Cardiac fibroblast (primary cell): Measurements from ENCODE around the gene ZNG1A.
"Not testable (repeated sequence)": the region's sequence is repeated elsewhere in the genome, so short reads cannot be mapped to it uniquely, and the experiment has no call there.

Experiments
- DNase-seq, 2 donors: peaks; one replicate each; pipeline versions ENCODE4 v3.0.0 to v3.0.0-alpha.2; 2010; ENCODE audit warnings: low read depth in 2 of 2
- H3K4me3 ChIP-seq, 2 donors: replicated peaks in 1 of 2; 1 replicate in 1 of 2; 2 replicates in 1 of 2; pipeline ENCODE4 v1.5.1; 2011; ENCODE audit warnings: low read depth in 2 of 2, low read length in 2 of 2, mild to moderate bottlenecking in 2 of 2, moderate library complexity in 1 of 2

The ZNG1A gene

DNA sequence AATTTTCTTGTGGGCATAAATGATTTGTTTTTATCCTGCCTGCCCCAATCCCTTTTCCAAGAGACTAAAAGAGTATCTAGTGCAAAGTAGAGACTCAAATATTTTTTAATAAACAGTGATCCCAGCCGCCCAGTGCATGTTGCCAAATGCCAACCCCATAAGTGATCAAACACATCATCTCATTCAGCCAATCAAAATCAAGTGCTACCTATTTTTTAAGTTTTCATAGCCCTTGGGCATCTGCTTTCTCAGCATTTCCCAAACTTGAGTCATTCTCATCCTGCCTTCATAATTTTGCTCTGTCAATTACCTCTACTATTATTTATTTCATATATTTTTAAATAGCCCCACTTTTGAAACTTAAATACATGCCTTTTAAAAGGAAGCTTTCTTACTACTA lies 88.0 kb downstream of the ZNG1A start:
- not testable (repeated sequence) for DNase-seq, H3K4me3 ChIP-seq

DNA sequence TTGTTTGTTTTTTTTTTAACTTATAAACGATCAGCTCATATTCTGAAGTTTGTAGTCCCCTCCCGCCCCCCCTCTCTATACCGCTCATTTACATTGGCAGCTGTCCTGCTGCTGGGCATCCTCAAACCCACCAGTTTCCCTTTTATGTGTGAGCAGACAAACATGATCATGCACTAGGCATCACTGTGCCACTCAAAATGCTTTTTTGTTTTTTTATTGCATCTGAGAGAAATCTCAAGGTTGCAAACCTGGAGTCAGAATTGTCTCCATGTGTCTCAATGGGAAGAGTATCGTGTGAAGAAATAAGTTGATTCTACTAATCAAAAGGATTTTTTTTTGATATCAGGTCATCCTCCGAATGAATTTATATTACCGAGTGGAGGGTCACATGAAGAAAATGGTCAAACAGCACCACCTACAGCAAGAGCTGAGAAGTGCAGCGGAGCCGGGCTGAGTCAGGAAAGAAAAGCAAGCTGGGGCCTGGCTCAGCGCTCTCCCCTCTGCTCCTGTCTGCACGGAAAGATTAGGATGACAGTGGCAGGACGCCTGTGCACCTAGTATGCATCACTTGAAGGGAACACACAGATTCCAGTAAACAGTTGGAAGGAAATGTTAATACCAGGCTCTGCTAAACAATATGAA lies 90.3 kb downstream of the ZNG1A start:
- not testable (repeated sequence) for DNase-seq, H3K4me3 ChIP-seq

DNA sequence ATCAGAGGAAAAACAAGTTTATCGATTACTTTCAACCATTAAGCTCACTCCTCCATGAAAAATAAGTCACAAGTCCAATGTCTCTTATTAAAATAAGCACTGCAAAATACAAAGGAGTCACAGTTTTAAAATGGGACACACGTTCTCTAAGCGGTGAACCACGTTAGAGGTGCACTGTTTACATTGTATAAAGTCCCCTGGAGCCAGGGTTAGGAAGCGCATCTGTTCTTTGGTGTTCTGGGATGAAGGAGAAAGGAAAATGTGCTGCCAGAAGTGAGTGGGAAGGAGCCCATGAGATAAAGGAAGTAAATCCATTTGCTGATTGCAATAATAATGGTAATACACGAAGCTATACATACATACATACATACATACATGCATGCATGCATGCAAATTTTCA lies 91.0 kb downstream of the ZNG1A start:
- DNase-seq, H3K4me3 ChIP-seq: not testable (repeated sequence)

DNA sequence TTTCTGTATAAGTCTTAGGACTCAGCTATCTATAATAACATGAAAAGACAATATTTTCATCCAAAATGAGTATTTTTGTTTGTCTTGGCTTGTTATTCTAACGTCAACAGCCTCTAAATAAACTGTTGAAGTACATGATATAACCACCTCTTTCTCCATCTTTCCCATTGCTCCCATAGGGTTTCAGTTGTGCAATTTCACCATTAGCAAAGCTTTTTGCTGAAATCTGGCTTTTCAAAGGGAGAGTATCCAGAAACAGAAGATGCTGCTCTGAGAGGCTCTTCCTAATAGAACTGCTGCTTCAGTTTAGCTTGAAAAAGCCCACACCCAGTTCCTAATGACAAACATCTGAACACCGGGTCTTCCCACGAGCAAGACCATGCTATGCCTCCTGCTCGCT lies 91.8 kb downstream of the ZNG1A start:
- not testable (repeated sequence) for DNase-seq, H3K4me3 ChIP-seq

DNA sequence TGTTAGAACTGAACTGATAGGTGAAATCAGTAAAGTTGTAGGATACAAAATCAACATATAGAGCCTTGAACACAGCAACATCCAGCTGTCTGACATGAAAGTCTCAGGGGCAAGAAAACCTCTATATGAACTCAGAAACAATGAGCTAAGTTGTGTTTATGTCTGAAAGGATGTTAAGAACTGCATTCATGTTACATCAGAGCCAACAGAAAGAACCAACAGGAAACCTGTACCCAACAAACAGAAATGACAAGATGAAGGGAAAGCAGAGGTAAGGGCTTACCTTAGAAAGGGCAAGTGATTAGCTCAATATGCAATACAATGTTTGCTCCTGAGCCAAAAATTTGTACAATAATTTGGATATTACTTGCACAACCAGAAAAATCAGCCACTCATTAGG lies 92.2 kb downstream of the ZNG1A start:
- DNase-seq, H3K4me3 ChIP-seq: not testable (repeated sequence)

DNA sequence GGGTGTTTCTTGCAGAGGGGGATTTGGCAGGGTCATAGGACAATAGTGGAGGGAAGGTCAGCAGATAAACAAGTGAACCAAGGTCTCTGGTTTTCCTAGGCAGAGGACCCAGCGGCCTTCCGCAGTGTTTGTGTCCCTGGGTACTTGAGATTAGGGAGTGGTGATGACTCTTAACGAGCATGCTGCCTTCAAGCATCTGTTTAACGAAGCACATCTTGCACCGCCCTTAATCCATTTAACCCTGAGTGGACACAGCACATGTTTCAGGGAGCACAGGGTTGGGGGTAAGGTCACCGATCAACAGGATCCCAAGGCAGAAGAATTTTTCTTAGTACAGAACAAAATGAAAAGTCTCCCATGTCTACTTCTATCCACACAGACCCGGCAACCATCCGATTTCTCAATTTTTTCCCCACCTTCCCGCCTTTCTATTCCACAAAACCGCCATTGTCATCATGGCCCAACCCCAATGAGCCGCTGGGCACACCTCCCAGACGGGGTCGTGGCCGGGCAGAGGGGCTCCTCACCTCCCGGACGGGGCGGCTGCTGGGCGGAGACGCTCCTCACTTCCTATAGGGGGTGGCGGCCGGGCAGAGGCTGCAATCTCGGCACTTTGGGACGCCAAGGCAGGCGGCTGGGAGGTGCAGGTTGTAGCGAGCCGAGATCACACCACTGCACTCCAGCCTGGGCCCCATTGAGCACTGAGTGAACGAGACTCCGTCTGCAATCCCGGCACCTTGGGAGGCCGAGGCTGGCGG lies 95.7 kb downstream of the ZNG1A start:
- not testable (repeated sequence) for DNase-seq, H3K4me3 ChIP-seq

DNA sequence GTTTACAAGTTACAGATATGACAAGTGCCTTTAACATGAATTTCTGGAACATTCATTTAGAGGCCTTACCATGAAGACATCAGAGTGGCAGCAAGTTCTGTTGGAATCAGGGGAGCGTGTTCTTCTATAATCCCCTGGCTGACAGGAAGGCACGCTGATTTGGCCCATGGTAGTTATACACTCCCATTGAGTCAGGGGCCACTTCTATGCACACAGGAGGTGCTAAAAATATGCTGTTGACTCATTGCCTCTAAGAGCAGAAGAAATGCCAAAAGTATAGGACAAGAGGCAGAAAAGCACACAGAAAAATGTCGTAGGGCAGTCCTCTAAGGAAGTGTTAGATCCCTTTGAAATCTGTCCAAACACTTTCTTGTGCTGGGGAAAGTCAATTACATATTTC lies 100.5 kb downstream of the ZNG1A start:
- not testable (repeated sequence) for H3K4me3 ChIP-seq, DNase-seq

DNA sequence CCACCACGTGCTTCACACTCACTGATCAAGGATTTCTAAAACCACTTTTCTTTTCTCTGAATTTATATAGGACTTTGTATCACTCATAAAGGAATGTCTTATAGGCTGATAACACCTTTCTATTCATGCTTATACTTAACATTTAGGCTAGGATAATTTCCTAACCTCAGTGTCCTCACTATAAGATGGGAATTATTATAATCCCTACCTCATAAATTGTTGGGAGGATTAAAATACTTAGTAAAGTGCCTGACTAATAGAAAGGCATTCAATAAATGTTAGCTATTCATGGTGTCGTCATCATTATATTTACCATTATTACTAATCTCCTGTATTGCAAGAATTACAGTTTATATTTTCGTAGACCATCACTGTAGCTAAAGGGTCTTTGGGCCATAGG lies 102.5 kb downstream of the ZNG1A start:
- not testable (repeated sequence) for DNase-seq, H3K4me3 ChIP-seq

DNA sequence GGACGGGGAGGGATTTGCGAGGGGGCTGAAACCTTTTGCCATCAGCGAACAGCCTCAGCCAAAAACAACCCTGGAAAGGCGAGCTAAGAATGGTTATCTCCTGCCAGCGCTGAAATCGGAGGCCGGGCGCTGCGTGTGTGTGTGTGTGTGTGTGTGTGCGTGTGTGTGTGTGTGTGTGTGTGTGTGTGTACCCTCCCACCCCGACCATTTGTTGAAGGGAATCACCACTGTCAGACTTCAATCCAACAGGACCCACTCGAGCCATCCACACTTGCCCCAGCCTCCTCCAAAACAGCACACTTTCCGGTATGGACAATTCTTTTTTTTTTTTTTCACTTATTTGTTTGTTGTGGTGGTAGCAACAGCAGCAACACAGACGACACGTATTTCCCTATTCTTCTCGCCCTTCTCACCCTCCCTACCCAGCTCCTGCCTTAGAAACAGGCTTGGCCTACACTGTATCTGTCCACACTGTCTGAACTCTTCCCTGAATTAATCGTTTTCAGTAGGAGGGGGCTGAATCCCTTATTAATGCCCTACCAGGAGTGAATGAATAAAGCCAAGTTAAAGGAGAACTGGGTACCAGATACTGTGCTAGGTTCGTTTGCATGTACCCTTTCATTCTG lies 104.8 kb downstream of the ZNG1A start:
- peak in 1 of 2 donors; percentile 15 for DNase-seq
- peak overlapping the region in 1 of 2 donors; percentile 45 for H3K4me3 ChIP-seq

DNA sequence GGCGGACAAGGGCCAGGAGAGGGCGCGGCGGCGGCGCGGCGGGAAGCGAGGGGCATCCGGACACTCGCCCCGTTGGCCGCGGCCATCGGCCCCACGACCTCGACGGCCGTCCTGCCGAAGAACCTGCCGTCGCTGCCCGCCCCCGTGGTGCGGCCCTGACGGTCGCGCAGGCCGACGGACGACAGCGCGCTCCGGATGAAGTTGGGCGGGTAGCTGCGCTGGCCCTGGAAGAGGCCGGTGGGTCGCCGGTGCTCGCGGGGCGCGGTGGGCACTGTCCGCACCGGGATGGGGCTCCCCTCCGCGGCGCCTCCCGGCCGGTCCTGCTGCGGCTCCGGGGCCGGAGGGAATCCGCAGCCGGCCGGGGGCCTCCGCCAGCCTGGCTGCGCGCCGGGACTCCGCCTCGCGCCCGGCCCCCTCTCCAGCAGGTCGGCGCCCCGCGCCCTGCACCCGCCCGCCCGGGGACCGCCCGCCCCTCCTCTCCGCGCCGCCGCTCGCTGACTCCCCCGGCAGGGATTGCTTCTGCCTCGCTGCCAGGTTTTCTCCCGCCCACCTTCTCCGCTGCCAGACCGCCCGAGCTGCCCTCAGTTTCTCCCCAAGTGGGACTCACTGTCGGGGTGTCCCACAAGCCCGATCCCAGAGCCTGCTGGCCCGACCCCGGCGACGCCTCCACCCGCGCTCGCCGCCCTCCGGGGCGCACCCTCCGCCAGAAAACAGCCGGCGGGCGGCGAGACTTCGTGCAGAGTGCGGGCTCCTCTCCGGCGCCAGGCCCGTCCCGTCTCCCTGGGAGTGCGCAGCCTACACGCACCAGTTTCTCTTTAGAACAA lies 105.6 kb downstream of the ZNG1A start:
- peak; percentile 14 to 34 for DNase-seq
- H3K4me3 ChIP-seq = peak overlapping the region; percentile 28 to 45
